Right lobe of liver (tissue), 4 donors: ENCODE data around the gene CASQ2.

Experiments
- POLR2A ChIP-seq: fragments of 450-650 bp; IDR thresholded peaks from one replicate; pipeline ENCODE4 v1.6.1; 2017; ENCODE audit warnings: antibody characterized with exemption, mild to moderate bottlenecking
- TF ChIP-seq, protein P1 (sequence below), 4 donors: fragments of 200-600 bp in 3 of 4; fragments of 450-650 bp in 1 of 4; IDR thresholded peaks; one replicate each; pipeline versions ENCODE4 v1.5.1 to v1.8.0; 2016 to 2022; ENCODE audit warnings: antibody characterized with exemption in 4 of 4, mild to moderate bottlenecking in 2 of 4
- donor health status: DM: no; HTN: no; CAD: no.
- donor health status: DM: no; HTN: no; CAD: no.
- donor health status: DM: no; HTN: yes; CAD: no.

DNA sequence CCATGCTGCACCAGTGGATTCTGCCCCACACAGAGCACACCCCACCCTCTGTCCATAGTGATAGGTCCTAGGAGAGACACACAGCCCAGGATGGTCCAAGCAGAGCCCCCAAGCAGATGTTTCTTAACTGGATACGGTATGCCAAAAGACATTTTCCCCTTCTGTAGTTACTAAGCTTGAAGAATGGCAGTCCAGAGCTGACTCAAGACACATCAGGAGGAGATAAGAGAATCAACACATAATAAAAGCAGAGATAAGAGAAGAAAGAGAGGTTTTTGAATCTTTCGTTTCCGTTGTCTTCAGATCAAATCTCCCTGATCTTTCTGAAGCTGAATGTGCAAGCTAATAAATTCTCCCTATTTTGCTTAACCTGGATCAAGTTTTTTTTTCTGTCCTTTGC lies 21.8 kb upstream of the CASQ2 start:
- TF ChIP-seq, protein P1, sequence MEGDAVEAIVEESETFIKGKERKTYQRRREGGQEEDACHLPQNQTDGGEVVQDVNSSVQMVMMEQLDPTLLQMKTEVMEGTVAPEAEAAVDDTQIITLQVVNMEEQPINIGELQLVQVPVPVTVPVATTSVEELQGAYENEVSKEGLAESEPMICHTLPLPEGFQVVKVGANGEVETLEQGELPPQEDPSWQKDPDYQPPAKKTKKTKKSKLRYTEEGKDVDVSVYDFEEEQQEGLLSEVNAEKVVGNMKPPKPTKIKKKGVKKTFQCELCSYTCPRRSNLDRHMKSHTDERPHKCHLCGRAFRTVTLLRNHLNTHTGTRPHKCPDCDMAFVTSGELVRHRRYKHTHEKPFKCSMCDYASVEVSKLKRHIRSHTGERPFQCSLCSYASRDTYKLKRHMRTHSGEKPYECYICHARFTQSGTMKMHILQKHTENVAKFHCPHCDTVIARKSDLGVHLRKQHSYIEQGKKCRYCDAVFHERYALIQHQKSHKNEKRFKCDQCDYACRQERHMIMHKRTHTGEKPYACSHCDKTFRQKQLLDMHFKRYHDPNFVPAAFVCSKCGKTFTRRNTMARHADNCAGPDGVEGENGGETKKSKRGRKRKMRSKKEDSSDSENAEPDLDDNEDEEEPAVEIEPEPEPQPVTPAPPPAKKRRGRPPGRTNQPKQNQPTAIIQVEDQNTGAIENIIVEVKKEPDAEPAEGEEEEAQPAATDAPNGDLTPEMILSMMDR (IDR thresholded peaks at IDR 0.05), result no peak
- no peak for TF ChIP-seq POLR2A
